ENCODE data around the gene JAK2.

Gene JAK2

DNA sequence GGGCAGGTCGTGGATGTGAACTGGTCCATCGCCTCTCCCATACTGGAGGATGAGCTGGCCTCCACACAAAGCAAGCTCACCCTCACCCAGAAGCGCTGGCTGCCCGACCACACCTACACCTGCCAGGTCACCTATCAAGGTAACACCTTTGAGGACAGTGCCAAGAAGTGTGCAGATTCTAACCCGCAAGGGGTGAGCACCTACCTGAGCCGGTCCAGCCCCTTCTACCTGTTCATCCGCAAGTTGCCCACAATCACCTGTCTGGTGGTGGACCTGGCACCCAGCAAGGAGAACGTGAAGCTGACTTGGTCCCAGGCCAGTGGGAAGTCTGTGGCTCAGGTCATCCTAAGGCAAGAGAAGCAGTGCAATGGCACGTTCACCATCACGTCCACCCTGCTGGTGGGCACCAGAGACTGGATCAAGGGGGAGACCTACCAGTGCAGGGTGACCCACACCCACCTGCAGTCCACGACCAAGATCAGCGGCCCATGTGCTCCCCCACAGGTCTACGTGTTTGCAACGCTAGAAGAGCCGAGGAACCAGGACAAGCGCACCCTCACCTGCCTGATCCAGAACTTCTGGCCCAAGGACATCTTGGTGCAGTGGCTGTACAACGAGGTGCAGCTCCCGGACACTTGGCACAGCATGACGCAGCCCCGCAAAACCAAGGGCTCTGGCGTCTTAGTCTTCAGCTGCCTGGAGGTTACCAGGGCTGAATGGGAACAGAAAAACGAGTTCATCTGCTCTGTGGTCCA is 129.1 kb downstream of the JAK2 start:
- Histone ChIP-seq H3K9me3 (peaks cover 42% of the 10 kb centered on the region), H3K27me3 (no peaks in the 10 kb centered on the region), H3K9ac (no peak overlapping the region), H3K27ac (no peak overlapping the region), H4K20me1 (no peaks in the 10 kb centered on the region), H3K4me3 (no peak overlapping the region), H3K36me3 (peaks cover 13% of the 10 kb centered on the region), H3K4me2 (no peak overlapping the region), H3K4me1 (no peaks in the 10 kb centered on the region)
- TF ChIP-seq Cebpa-rat (IDR thresholded peaks at IDR 0.05): no peak

DNA sequence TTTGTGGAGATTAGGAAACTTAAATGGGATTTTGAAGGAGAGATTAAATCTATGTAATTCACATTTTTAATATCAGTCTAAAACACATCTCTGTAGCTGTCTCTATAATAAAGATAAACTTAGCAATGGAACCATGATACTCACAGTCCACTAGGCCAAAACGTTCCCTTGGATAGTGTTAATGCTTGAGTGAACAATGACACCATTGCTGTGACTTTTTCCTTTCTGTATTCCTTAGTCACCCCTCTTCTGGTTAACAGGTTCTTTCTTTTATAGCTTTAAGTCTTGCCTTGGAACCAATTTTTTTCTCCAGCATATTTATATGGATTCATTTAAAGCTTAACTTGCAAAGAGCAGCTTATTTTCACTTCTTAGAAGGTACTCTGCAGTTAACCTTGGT is 137.0 kb downstream of the JAK2 start:
- H3K4me1 ChIP-seq: peaks cover 15% of the 10 kb centered on the region
- H3K9ac ChIP-seq: no peak overlapping the region
- H3K9me3 ChIP-seq: 0 out of 2 replicates have a peak, but pooled peaks cover 4% of the 10 kb centered on the region
- no peak overlapping the region for H3K27ac ChIP-seq
- no peak overlapping the region for H3K4me2 ChIP-seq
- no peaks in the 10 kb centered on the region for H3K27me3 ChIP-seq
- peaks cover 8% of the 10 kb centered on the region for H3K36me3 ChIP-seq
- no peaks in the 10 kb centered on the region for H4K20me1 ChIP-seq
- no peak for TF ChIP-seq Cebpa-rat (IDR thresholded peaks at IDR 0.05)
- no peak overlapping the region for H3K4me3 ChIP-seq

DNA sequence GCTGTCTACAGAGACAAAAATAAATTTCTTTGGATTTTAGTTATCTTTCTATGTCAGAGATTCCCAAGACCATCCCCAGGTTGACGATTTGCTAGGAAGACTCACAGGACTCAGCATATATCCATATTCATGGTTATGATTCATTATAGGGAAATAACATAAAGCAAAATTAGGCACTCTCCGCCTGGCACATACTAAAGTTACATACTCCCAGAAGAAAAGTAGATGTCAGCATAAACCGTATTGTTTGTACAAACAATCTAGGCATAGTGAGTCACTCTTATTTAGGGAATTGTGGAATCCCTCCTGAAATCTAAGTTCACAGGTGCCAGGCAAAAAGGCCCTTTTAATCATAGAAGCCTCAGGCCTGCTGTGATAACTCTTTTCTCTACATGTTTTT is 137.4 kb downstream of the JAK2 start:
- H3K36me3 ChIP-seq: peaks cover 8% of the 10 kb centered on the region
- H3K27me3 ChIP-seq: no peaks in the 10 kb centered on the region
- H3K9me3 ChIP-seq: 0 out of 2 replicates have a peak, but pooled peaks cover 4% of the 10 kb centered on the region
- no peaks in the 10 kb centered on the region for H4K20me1 ChIP-seq
- H3K27ac ChIP-seq: no peak overlapping the region
- H3K4me2 ChIP-seq: no peak overlapping the region
- TF ChIP-seq Cebpa-rat (IDR thresholded peaks at IDR 0.05): no peak
- no peak overlapping the region for H3K4me3 ChIP-seq
- no peak overlapping the region for H3K9ac ChIP-seq
- peaks cover 15% of the 10 kb centered on the region for H3K4me1 ChIP-seq

DNA sequence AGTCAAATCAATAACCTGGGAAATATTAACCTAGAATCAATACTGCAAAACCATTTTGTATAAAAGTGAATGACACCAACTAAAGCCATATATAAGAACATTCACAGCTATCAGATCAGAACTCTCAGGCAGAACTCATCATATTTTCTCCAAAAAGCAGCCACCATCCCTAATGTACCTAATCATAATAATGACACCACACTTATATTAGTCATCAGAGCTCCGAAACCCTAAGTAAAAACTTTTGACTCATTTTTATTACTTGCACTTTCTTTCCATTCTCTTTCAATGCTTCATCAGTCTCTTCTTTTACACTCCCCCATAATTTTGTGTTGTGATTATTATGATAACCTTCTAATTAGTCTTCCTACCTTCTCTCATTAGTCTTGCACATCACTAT is 155.1 kb downstream of the JAK2 start:
- H3K9ac ChIP-seq: no peak overlapping the region
- no peak overlapping the region for H3K4me3 ChIP-seq
- H3K4me1 ChIP-seq: no peaks in the 10 kb centered on the region
- no peaks in the 10 kb centered on the region for H3K36me3 ChIP-seq
- H4K20me1 ChIP-seq: no peaks in the 10 kb centered on the region
- peaks cover 7% of the 10 kb centered on the region for H3K9me3 ChIP-seq
- H3K4me2 ChIP-seq: no peak overlapping the region
- no peak overlapping the region for H3K27ac ChIP-seq
- no peaks in the 10 kb centered on the region for H3K27me3 ChIP-seq
- no peak for TF ChIP-seq Cebpa-rat (IDR thresholded peaks at IDR 0.05)

DNA sequence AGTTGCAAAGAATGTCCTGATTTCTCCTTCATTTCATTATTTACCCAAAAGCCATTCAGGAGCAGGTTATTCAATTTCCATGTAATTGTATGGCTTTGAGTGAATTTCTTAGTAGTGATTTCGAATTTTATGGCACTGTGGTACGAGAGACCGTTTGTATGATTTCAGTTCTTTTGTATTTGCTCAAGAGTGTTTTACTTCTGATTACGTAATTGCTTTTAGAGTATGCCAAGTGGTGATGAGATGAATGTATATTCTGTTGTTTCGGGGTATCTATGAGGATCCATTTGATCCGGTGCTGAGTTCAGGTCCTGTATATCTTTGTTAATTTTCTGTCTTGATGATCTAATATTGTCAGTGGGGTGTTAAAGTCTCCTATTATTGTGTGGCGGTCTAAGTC is 159.1 kb downstream of the JAK2 start:
- Histone ChIP-seq H3K27me3 (no peaks in the 10 kb centered on the region), H4K20me1 (no peaks in the 10 kb centered on the region), H3K36me3 (peaks cover 11% of the 10 kb centered on the region), H3K4me3 (no peak overlapping the region), H3K9me3 (peaks cover 7% of the 10 kb centered on the region), H3K27ac (no peak overlapping the region), H3K4me1 (no peaks in the 10 kb centered on the region), H3K4me2 (no peak overlapping the region), H3K9ac (no peak overlapping the region)
- no peak for TF ChIP-seq Cebpa-rat (IDR thresholded peaks at IDR 0.05)

DNA sequence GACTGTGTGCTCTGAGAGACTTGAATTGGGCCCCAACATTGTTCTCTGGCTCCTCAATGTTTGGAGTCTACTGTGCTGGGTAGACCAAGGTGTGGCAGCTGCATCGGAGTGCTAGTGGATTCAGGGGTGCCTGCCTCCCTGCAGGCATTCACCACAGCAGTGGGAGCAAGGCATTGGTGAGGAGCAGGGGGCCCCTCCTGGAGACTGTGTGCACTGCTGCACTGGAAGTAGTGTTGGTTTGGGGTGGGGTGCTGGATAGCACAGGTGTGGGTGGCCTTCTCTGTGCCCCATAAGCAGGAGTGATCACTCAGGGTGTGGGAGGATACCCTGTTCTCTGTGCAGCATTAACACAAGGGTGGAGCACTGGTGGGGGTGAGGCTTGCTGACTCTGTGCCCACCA is 161.2 kb downstream of the JAK2 start:
- H3K4me3 ChIP-seq: no peak overlapping the region
- H3K36me3 ChIP-seq: peaks cover 11% of the 10 kb centered on the region
- no peaks in the 10 kb centered on the region for H3K27me3 ChIP-seq
- no peak overlapping the region for H3K27ac ChIP-seq
- H3K4me1 ChIP-seq: no peaks in the 10 kb centered on the region
- H3K9me3 ChIP-seq: peaks cover 7% of the 10 kb centered on the region
- no peak overlapping the region for H3K9ac ChIP-seq
- H4K20me1 ChIP-seq: no peaks in the 10 kb centered on the region
- TF ChIP-seq Cebpa-rat (IDR thresholded peaks at IDR 0.05): no peak
- H3K4me2 ChIP-seq: no peak overlapping the region
